IMR-90 (cell line): ENCODE measurements around the gene ZBTB25. TPM values are rescaled to one million over a fixed set of nuclear protein-coding genes. Genes with fewer than 3 reads are reported as not detected.

ENCODE experiments used
- ATAC-seq: fragments of 200-7000 bp; cut with Tn5 transposase; 2 replicates; pipeline ENCODE4 v1.9.1; 2020; ENCODE audit warnings: low read depth, mild to moderate bottlenecking, moderate library complexity
- BruUV-seq: library from RNA; stranded (reverse); fragments of 400-500 nt; replicated peaks from 2 replicates; lab custom pipeline; 2021; lab: Mats Ljungman, UMichigan
- CTCF ChIA-PET: fragments of 300-600 bp; formaldehyde crosslinking; extraction: SDS; loops from one replicate; lab custom pipeline; 2021; ENCODE audit warnings: antibody characterized with exemption; lab: Yijun Ruan, JAX
- POLR2A ChIA-PET: fragments of 300-600 bp; sonication (Branson Sonifier 250); formaldehyde crosslinking; loops from one replicate; lab custom pipeline; 2022; ENCODE audit warnings: antibody characterized with exemption; ENCODE audit not compliant: unreplicated experiment; lab: Charles Lee
- DNase-seq: peaks from one replicate; pipeline ENCODE4 v3.0.0; 2013
- H2AFZ ChIP-seq: replicated peaks from 2 replicates; pipeline ENCODE3; 2013; ENCODE audit warnings: low read length, mild to moderate bottlenecking; ENCODE audit not compliant: poor library complexity
- H2AK5ac ChIP-seq: 2 replicates; pipeline ENCODE4 v1.6.1; 2013; ENCODE audit warnings: low read depth, low read length, inconsistent platforms
- H2AK9ac ChIP-seq: replicated peaks from 2 replicates; pipeline ENCODE3; 2013; ENCODE audit warnings: mild to moderate bottlenecking, low read depth, low read length, moderate library complexity; ENCODE audit not compliant: poor library complexity
- H2BK120ac ChIP-seq: 2 replicates; pipeline ENCODE4 v1.6.1; 2013; ENCODE audit warnings: low read depth, low read length, inconsistent platforms
- H2BK15ac ChIP-seq: 3 replicates; pipeline ENCODE4 v1.6.1; 2013; ENCODE audit warnings: low read depth, low read length, inconsistent platforms
- H2BK20ac ChIP-seq: 2 replicates; pipeline ENCODE4 v1.6.1; 2013; ENCODE audit warnings: low read depth, mild to moderate bottlenecking, inconsistent platforms, low read length, moderate library complexity
- H2BK5ac ChIP-seq: 2 replicates; pipeline ENCODE4 v1.6.1; 2013; ENCODE audit warnings: mild to moderate bottlenecking, low read depth, low read length, inconsistent platforms; ENCODE audit not compliant: poor library complexity, severe bottlenecking
- H3K14ac ChIP-seq: replicated peaks from 2 replicates; pipeline ENCODE4 v1.6.1; 2013; ENCODE audit warnings: low read depth, low read length, inconsistent platforms
- H3K18ac ChIP-seq: 2 replicates; pipeline ENCODE4 v1.6.1; 2013; ENCODE audit warnings: low read depth, low read length, control low read depth
- H3K23ac ChIP-seq: 2 replicates; pipeline ENCODE4 v1.6.1; 2013; ENCODE audit warnings: low read depth, low read length, inconsistent platforms
- H3K27ac ChIP-seq: 2 replicates; pipeline ENCODE4 v1.5.1; 2013; ENCODE audit warnings: mild to moderate bottlenecking, control low read depth, low read length; ENCODE audit not compliant: insufficient read depth
- H3K27me3 ChIP-seq: 2 replicates; pipeline ENCODE4 v1.6.1; 2013; ENCODE audit warnings: low read length; ENCODE audit not compliant: control insufficient read depth, insufficient read depth
- H3K36me3 ChIP-seq: 2 replicates; pipeline ENCODE4 v1.6.1; 2013; ENCODE audit warnings: low read length, mixed read lengths; ENCODE audit not compliant: control insufficient read depth, insufficient read depth
- H3K4ac ChIP-seq: 2 replicates; pipeline ENCODE4 v1.6.1; 2013; ENCODE audit warnings: low read depth, low read length, inconsistent platforms
- H3K4me1 ChIP-seq: 2 replicates; pipeline ENCODE4 v1.6.1; 2013; ENCODE audit warnings: low read length, mixed read lengths; ENCODE audit not compliant: control insufficient read depth, insufficient read depth
- H3K4me2 ChIP-seq: 2 replicates; pipeline ENCODE4 v1.6.1; 2013; ENCODE audit warnings: low read depth, mild to moderate bottlenecking, control low read depth, low read length, moderate library complexity
- H3K4me3 ChIP-seq: 2 replicates; pipeline ENCODE4 v1.5.1; 2013; ENCODE audit warnings: low read depth, mild to moderate bottlenecking, control low read depth, low read length, moderate library complexity; ENCODE audit not compliant: insufficient read depth
- H3K56ac ChIP-seq: 2 replicates; pipeline ENCODE4 v1.6.1; 2013; ENCODE audit warnings: low read length, inconsistent platforms; ENCODE audit not compliant: insufficient read depth; ENCODE audit errors: extremely low read depth
- H3K79me1 ChIP-seq, 2 experiments: 2 replicates each; pipeline ENCODE4 v1.6.1; 2013; ENCODE audit warnings: low read length in 2 of 2, inconsistent platforms in 1 of 2, low read depth in 1 of 2
- H3K9ac ChIP-seq: 2 replicates; pipeline ENCODE4 v1.6.1; 2013; ENCODE audit warnings: low read depth, low read length, control low read depth
- H3K9me1 ChIP-seq: 2 replicates; pipeline ENCODE4 v1.6.1; 2013; ENCODE audit warnings: low read length, inconsistent platforms; ENCODE audit not compliant: insufficient read depth
- H3K9me3 ChIP-seq: 2 replicates; pipeline ENCODE4 v1.6.1; 2013; ENCODE audit warnings: low read length; ENCODE audit not compliant: control insufficient read depth, insufficient read depth
- H4K20me1 ChIP-seq: 2 replicates; pipeline ENCODE4 v1.6.1; 2013; ENCODE audit warnings: low read length, inconsistent platforms; ENCODE audit not compliant: insufficient read depth
- H4K5ac ChIP-seq: 2 replicates; pipeline ENCODE4 v1.6.1; 2013; ENCODE audit warnings: mild to moderate bottlenecking, low read depth, low read length, control low read depth
- H4K8ac ChIP-seq, 2 experiments: 2 replicates each; pipeline ENCODE4 v1.6.1; 2013; ENCODE audit warnings: low read depth in 2 of 2, low read length in 2 of 2, control low read depth in 1 of 2, inconsistent platforms in 1 of 2
- H4K91ac ChIP-seq: 2 replicates; pipeline ENCODE4 v1.6.1; 2013; ENCODE audit warnings: low read depth, low read length, inconsistent platforms; ENCODE audit not compliant: insufficient read depth
- CEBPB ChIP-seq: IDR thresholded peaks from 2 replicates; pipeline ENCODE4 v1.6.1; 2012; ENCODE audit warnings: low read depth, low read length, improper control_type of control experiment
- MAFK ChIP-seq: IDR thresholded peaks from 2 replicates; pipeline ENCODE4 v1.6.1; 2012; ENCODE audit warnings: low read depth, low read length, improper control_type of control experiment
- WGBS, 2 experiments: methylation state at CpG; one replicate each; pipeline versions ENCODE4 v1.1.5 to v1.1.7; 2013; ENCODE audit warnings: missing lambda C conversion rate in 2 of 2; ENCODE audit not compliant: insufficient read length in 1 of 2; ENCODE audit errors: extremely low coverage in 2 of 2; 5-methylcytosine and 5-hydroxymethylcytosine counted together
- dilution Hi-C: fragments of 300-500 bp; cut with HindIII; formaldehyde crosslinking; loops from one replicate; pipeline ENCODE4 v1.14.3; 2018; ENCODE audit warnings: low sequenced_read_pairs; ENCODE audit not compliant: unreplicated experiment
- in situ Hi-C: fragments of 300-500 bp; cut with MboI; formaldehyde crosslinking; loops from 3 replicates; pipeline ENCODE4 v1.14.3; 2019; ENCODE audit warnings: low sequenced_read_pairs, inconsistent platforms, mixed read lengths
- intact Hi-C: fragments of 100-400 bp; cut with micrococcal nuclease; formaldehyde crosslinking; loops from 2 replicates; pipeline ENCODE4 v1.10.0; 2022
- polyA plus RNA-seq, 3 experiments: library from polyadenylated mRNA; depleted of rRNA; stranded (reverse); fragments of >200 nt; gene quantifications; 2 replicates each; pipeline ENCODE4 v1.2.3, GENCODE V29; 2012; ENCODE audit warnings: low replicate concordance in 1 of 3
- total RNA-seq: library from RNA; depleted of rRNA; stranded (reverse); fragments of >200 nt; gene quantifications from 2 replicates; pipeline ENCODE4 v1.2.3, GENCODE V29; 2012

Gene ZBTB25
- total and polyA plus RNA-seq, 2 of the 4 experiments (the other 2 are of a cell fraction): 4.4 to 6.6 TPM

DNA sequence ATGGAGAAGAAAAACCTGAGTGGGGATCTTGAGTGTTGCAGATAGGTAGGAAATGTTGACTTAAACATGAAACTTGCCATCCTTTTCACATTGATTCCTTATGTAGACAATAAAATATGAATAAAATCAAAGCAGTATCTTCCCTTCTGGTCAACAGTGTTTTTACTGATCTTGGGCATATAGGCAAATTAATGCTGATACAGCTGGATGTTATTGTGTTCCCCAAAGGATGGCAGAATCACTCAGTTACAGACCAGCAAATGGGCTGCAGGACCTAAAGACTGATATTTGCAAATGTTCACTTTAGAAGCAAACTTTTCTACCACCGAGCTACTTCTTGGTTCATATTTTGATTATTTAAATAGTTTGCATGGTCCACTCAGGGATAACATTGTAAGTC lies 81.6 kb downstream of the ZBTB25 start:
- peak; percentile 61 for TF ChIP-seq MAFK
- TF ChIP-seq CEBPB: no peak
- Histone ChIP-seq H2AK5ac (no peak overlapping the region), H3K23ac (no peak overlapping the region), H2AK9ac (no peak overlapping the region), H3K18ac (no peak overlapping the region), H4K8ac (no peak overlapping the region), H3K4me3 (no peak overlapping the region), H3K27ac (no peak overlapping the region), H3K9me3 (no peaks in the 10 kb centered on the region), H4K20me1 (no peaks in the 10 kb centered on the region), H2BK20ac (no peak overlapping the region), H3K4me2 (no peak overlapping the region), H3K4ac (no peak overlapping the region), H3K56ac (no peak overlapping the region), H2AFZ (no peak overlapping the region), H2BK15ac (no peak overlapping the region), H2BK120ac (no peak overlapping the region), H3K27me3 (no peaks in the 10 kb centered on the region), H3K36me3 (peaks cover 17% of the 10 kb centered on the region), H3K79me1 (peaks cover 0 to 6% of the 10 kb centered on the region in 2 experiments; a peak in 1 of 4 replicates), H4K91ac (no peak overlapping the region), H3K9me1 (peaks cover 12% of the 10 kb centered on the region), H2BK5ac (no peak overlapping the region), H3K4me1 (peaks cover 5% of the 10 kb centered on the region), H3K9ac (no peak overlapping the region), H4K5ac (no peak overlapping the region), H3K14ac (no peak overlapping the region)
- dilution Hi-C loops: no loop called here
- WGBS, 2 experiments: no CpG with 5 or more reads among the region's 1 CpG
- no TSS peak for BruUV-seq
- CTCF ChIA-PET: interaction anchor here (0.6 to 1.6 kb wide), 3 partner anchors 8 to 241 kb away, joined by 4 to 8 read pairs (median 5); no protein-coding TSS in a partner anchor
- intact Hi-C loops: no loop called here
- ATAC-seq: no peak
- POLR2A ChIA-PET: no interaction called here
- in situ Hi-C loops: no loop called here
- DNase-seq: no peak
